Fibroblast of lung (primary cell): Measurements from ENCODE around the gene PAGE2B. TPM values are rescaled to one million over a fixed set of nuclear protein-coding genes. Genes with fewer than 3 reads are reported as not detected.

ENCODE experiments used
- DNase-seq, 2 donors: peaks; one replicate each; pipeline versions ENCODE4 v3.0.0 to v3.0.0-alpha.2; 2010; ENCODE audit warnings: low read depth in 2 of 2
- H2AFZ ChIP-seq: 2 replicates; pipeline ENCODE4 v1.5.1; 2012; ENCODE audit warnings: low read length, control low read depth, inconsistent platforms
- H3K27ac ChIP-seq: 2 replicates; pipeline ENCODE4 v1.5.1; 2011; ENCODE audit warnings: low read length, control low read depth; ENCODE audit not compliant: insufficient read depth
- H3K27me3 ChIP-seq: 2 replicates; pipeline ENCODE4 v1.5.1; 2011; ENCODE audit warnings: mild to moderate bottlenecking, low read length; ENCODE audit not compliant: control insufficient read depth, insufficient read depth
- H3K36me3 ChIP-seq: 2 replicates; pipeline ENCODE4 v1.5.1; 2011; ENCODE audit warnings: low read length; ENCODE audit not compliant: control insufficient read depth, insufficient read depth
- H3K4me1 ChIP-seq: 2 replicates; pipeline ENCODE4 v1.5.1; 2011; ENCODE audit warnings: low read length; ENCODE audit not compliant: control insufficient read depth, insufficient read depth; ENCODE audit errors: extremely low read depth
- H3K4me2 ChIP-seq: 2 replicates; pipeline ENCODE4 v1.5.1; 2011; ENCODE audit warnings: low read length, control low read depth; ENCODE audit not compliant: insufficient read depth; ENCODE audit errors: extremely low read depth
- H3K4me3 ChIP-seq, 4 experiments: fragments of 200-600 bp in 1 of 4; sonication (generic) in 1 of 4; replicated peaks in 1 of 4; 2 replicates each; pipeline ENCODE4 v1.5.1; 2011 to 2016; ENCODE audit warnings: low read length in 4 of 4, low read depth in 3 of 4, mild to moderate bottlenecking in 3 of 4, control low read depth in 2 of 4, inconsistent platforms in 1 of 4, mixed read lengths in 1 of 4; ENCODE audit not compliant: insufficient read depth in 1 of 4; ENCODE audit errors: control extremely low read depth in 1 of 4
- H3K79me2 ChIP-seq: 2 replicates; pipeline ENCODE4 v1.5.1; 2012; ENCODE audit warnings: mild to moderate bottlenecking, low read length, inconsistent platforms; ENCODE audit not compliant: control insufficient read depth, insufficient read depth
- H3K9ac ChIP-seq: 2 replicates; pipeline ENCODE4 v1.5.1; 2011; ENCODE audit warnings: mild to moderate bottlenecking, low read length, control low read depth; ENCODE audit not compliant: insufficient read depth
- H3K9me3 ChIP-seq: 2 replicates; pipeline ENCODE4 v1.5.1; 2012; ENCODE audit warnings: low read depth, low read length; ENCODE audit not compliant: control insufficient read depth, insufficient read depth
- H4K20me1 ChIP-seq: 2 replicates; pipeline ENCODE4 v1.5.1; 2011; ENCODE audit warnings: low read length; ENCODE audit not compliant: control insufficient read depth, insufficient read depth; ENCODE audit errors: extremely low read depth
- EZH2 ChIP-seq: IDR thresholded peaks from 2 replicates; pipeline ENCODE4 v1.5.1; 2012; ENCODE audit warnings: low read length, control low read depth, mild to moderate bottlenecking; ENCODE audit errors: missing control alignments
- polyA plus RNA-seq, 2 donors: library from polyadenylated mRNA; depleted of rRNA in 1 of 2; stranded (reverse) in 1 of 2; unstranded in 1 of 2; fragments of >200 nt; gene quantifications; 2 replicates each; pipeline ENCODE4 v1.2.1, GENCODE V29; 2011 to 2012; ENCODE audit warnings: missing spikeins in 1 of 2
- total RNA-seq: library from RNA; depleted of rRNA; stranded (reverse); fragments of >200 nt; gene quantifications from 2 replicates; pipeline ENCODE4 v1.2.1, GENCODE V29; 2014
- TF ChIP-seq, protein P1 (sequence below), 2 donors: IDR thresholded peaks in 1 of 2; conservative IDR thresholded peaks in 1 of 2; 1 replicate in 1 of 2; 2 replicates in 1 of 2; pipeline ENCODE4 v1.5.1; 2011 to 2012; ENCODE audit warnings: low read length in 2 of 2, control low read depth in 1 of 2, inconsistent platforms in 1 of 2, low read depth in 1 of 2, mild to moderate bottlenecking in 1 of 2

Gene PAGE2B
- total and polyA plus RNA-seq, 2 donors (not counting 1 experiment from before 2014, with no cell fraction given): not detected

DNA sequence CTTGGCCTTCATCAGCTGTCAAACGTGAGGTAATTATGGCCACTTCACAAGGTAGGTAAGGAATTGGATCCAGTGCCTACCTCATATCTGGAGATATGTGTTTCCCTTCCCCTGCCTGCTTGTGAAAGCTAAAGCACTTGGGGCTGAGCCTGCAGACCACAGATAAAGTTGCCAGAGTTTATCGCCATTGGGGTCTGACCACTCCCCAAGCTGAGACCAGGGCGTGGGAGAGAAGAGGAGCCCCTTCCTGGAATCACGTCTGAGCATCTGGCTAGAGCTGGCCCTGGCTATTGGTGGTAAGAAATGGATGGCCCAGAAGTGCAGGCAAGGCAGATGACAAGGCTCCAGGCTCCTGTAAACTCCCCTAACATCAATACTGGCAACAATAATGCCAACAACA lies 46.8 kb upstream of the PAGE2B start:
- TF ChIP-seq, protein P1, sequence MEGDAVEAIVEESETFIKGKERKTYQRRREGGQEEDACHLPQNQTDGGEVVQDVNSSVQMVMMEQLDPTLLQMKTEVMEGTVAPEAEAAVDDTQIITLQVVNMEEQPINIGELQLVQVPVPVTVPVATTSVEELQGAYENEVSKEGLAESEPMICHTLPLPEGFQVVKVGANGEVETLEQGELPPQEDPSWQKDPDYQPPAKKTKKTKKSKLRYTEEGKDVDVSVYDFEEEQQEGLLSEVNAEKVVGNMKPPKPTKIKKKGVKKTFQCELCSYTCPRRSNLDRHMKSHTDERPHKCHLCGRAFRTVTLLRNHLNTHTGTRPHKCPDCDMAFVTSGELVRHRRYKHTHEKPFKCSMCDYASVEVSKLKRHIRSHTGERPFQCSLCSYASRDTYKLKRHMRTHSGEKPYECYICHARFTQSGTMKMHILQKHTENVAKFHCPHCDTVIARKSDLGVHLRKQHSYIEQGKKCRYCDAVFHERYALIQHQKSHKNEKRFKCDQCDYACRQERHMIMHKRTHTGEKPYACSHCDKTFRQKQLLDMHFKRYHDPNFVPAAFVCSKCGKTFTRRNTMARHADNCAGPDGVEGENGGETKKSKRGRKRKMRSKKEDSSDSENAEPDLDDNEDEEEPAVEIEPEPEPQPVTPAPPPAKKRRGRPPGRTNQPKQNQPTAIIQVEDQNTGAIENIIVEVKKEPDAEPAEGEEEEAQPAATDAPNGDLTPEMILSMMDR (conservative IDR thresholded peaks at IDR 0.05 in 1 of 2, IDR thresholded peaks at IDR 0.05 in 1 of 2; ENCODE audit: low read depth in 1 of 2, low read length in 2 of 2): no peak
- no peak for TF ChIP-seq EZH2
- H3K4me1 ChIP-seq: no peaks in the 10 kb centered on the region
- H3K27me3 ChIP-seq: no peaks in the 10 kb centered on the region
- no peaks in the 10 kb centered on the region for H3K9me3 ChIP-seq
- no peak overlapping the region for H3K4me3 ChIP-seq
- H3K27ac ChIP-seq: no peak overlapping the region
- H3K4me2 ChIP-seq: no peak overlapping the region
- no peak overlapping the region for H2AFZ ChIP-seq
- no peaks in the 10 kb centered on the region for H3K79me2 ChIP-seq
- H3K36me3 ChIP-seq: no peaks in the 10 kb centered on the region
- H4K20me1 ChIP-seq: no peaks in the 10 kb centered on the region
- H3K9ac ChIP-seq: no peak overlapping the region
- no peak for DNase-seq

DNA sequence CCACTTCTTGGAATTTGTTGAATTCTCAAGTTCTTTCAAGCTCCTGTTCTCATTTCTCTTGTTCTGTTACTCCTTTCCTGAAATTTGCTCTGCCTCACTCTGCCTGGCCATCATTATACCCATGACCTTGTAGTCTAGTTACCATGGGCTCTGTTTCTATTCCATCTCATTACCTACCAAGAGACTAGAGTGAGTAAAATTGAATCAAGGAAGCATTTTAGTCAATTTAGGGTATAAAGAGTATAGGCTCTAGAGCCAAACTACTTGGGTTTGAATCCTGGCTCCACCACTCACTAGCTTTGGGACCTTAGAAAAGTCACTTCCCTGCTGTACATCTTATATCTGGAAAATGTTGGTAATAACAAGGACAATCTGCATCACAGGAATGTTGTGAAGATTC lies 46.2 kb upstream of the PAGE2B start:
- Histone ChIP-seq H3K9me3 (no peaks in the 10 kb centered on the region), H3K4me3 (no peak overlapping the region), H4K20me1 (no peaks in the 10 kb centered on the region), H3K4me2 (no peak overlapping the region), H3K27me3 (no peaks in the 10 kb centered on the region), H3K4me1 (no peaks in the 10 kb centered on the region), H3K79me2 (no peaks in the 10 kb centered on the region), H3K9ac (no peak overlapping the region), H3K27ac (no peak overlapping the region), H3K36me3 (no peaks in the 10 kb centered on the region), H2AFZ (no peak overlapping the region)
- no peak for DNase-seq
- TF ChIP-seq EZH2: no peak
- TF ChIP-seq, protein P1 (conservative IDR thresholded peaks at IDR 0.05 in 1 of 2, IDR thresholded peaks at IDR 0.05 in 1 of 2; ENCODE audit: low read depth in 1 of 2, low read length in 2 of 2): no peak

DNA sequence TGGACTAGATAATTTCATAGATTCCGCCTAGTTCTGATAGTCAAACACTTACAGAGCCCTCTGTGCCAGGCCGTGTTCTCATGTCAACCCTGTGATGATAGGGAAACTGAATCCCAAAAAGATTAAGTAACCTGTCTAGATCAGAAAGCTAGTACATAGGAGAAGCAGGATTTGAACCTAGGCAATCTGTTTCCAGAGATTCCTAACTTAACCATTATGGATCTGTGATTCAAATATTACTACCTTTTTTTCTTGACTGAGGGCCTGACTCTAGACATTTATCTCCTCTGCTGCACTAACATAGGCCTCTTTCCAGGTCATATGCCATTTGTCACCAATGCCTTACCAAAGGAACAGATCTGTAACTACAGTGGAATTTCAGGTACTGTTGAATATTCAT lies 45.5 kb upstream of the PAGE2B start:
- Histone ChIP-seq H3K9me3 (no peaks in the 10 kb centered on the region), H3K79me2 (no peaks in the 10 kb centered on the region), H3K27me3 (no peaks in the 10 kb centered on the region), H2AFZ (no peak overlapping the region), H3K4me2 (no peak overlapping the region), H3K4me3 (no peak overlapping the region), H4K20me1 (no peaks in the 10 kb centered on the region), H3K9ac (no peak overlapping the region), H3K27ac (no peak overlapping the region), H3K4me1 (no peaks in the 10 kb centered on the region), H3K36me3 (no peaks in the 10 kb centered on the region)
- no peak for TF ChIP-seq EZH2
- TF ChIP-seq, protein P1 (conservative IDR thresholded peaks at IDR 0.05 in 1 of 2, IDR thresholded peaks at IDR 0.05 in 1 of 2; ENCODE audit: low read depth in 1 of 2, low read length in 2 of 2): no peak
- no peak for DNase-seq
